Measurements from ENCODE around the gene ARHGAP1. TPM values are rescaled to one million over a fixed set of nuclear protein-coding genes. Genes with fewer than 3 reads are reported as not detected.

ARHGAP1 gene
- total and polyA plus RNA-seq, 2 donors (not counting 3 experiments of a cell fraction or from before 2014, with no cell fraction given), result 30.9 to 58.2 TPM

GRCh38 chr11:46642627-46643335, 57.6 kb downstream of the ARHGAP1 start:
- H3K27me3 ChIP-seq (ENCODE audit: control insufficient read depth in 2 of 2, insufficient read depth in 2 of 2, low read length in 2 of 2), result no peaks in the 10 kb centered on the region
- TF ChIP-seq MAX (IDR thresholded peaks at IDR 0.05; ENCODE audit: insufficient read depth, insufficient read length), result no peak
- TF ChIP-seq JUN (IDR thresholded peaks at IDR 0.05; ENCODE audit: borderline replicate concordance, insufficient read depth, insufficient read length, low read depth), result no peak
- TF ChIP-seq GATA2 (IDR thresholded peaks at IDR 0.05; ENCODE audit: insufficient read depth, insufficient read length, low read depth, low read length), result no peak
- no peak for TF ChIP-seq POLR2AphosphoS5 (IDR thresholded peaks at IDR 0.05; ENCODE audit: insufficient read depth, low read depth, low read length)
- no peak for TF ChIP-seq FOS (IDR thresholded peaks at IDR 0.05; ENCODE audit: borderline replicate concordance, insufficient read depth, low read length)
- TF ChIP-seq MYC (IDR thresholded peaks at IDR 0.05; ENCODE audit: low read depth, low read length), result no peak
- TF ChIP-seq CTCF (IDR thresholded peaks at IDR 0.05; ENCODE audit: extremely low read depth in 1 of 2, insufficient read depth in 1 of 2, low read depth in 1 of 2, low read length in 2 of 2), result no peak
- no peak for TF ChIP-seq POLR2A (IDR thresholded peaks at IDR 0.05; ENCODE audit: low read depth, low read length)
- TF ChIP-seq EZH2 (IDR thresholded peaks at IDR 0.05; ENCODE audit: borderline replicate concordance, low read depth, low read length, severe bottlenecking), result no peak
- H3K36me3 ChIP-seq (ENCODE audit: control insufficient read depth in 2 of 2, extremely low read depth in 1 of 2, insufficient read depth in 2 of 2, low read length in 2 of 2), result peaks cover 0 to 10% of the 10 kb centered on the region in 2 experiments
- no peaks in the 10 kb centered on the region for H3K9me3 ChIP-seq (replicated peaks; ENCODE audit: control insufficient read depth, insufficient read depth, low read length)
- FAIRE-seq (no peak), DNase-seq (ENCODE audit: low read depth, low spot score) (no peak)
- BruUV-seq (replicated peaks), result no TSS peak
- H3K9me1 ChIP-seq (replicated peaks; ENCODE audit: control insufficient read depth, extremely low read depth, insufficient read depth, low read length), result no peaks in the 10 kb centered on the region
- POLR2A ChIA-PET, result no interaction called here
- dilution Hi-C loops (cut with MboI; ENCODE audit: extremely low pct_ligation_motif_present, low sequenced_read_pairs) (no loop called here), intact Hi-C loops (cut with micrococcal nuclease) (no loop called here)
- no peak overlapping the region for H2AFZ ChIP-seq (ENCODE audit: low read depth, low read length)
- CTCF ChIA-PET, result no interaction called here
- H3K27ac ChIP-seq (ENCODE audit: insufficient read depth, low read depth, low read length), result no peak overlapping the region
- no peak overlapping the region for H3K4me3 ChIP-seq (replicated peaks in 1 of 3; ENCODE audit: insufficient read depth in 1 of 3, low read depth in 1 of 3, low read length in 3 of 3)
- no peaks in the 10 kb centered on the region for H3K79me2 ChIP-seq (ENCODE audit: control insufficient read depth, insufficient read depth, low read length)
- H3K4me2 ChIP-seq (ENCODE audit: insufficient read depth, low read length), result no peak overlapping the region
- no peaks in the 10 kb centered on the region for H4K20me1 ChIP-seq (replicated peaks; ENCODE audit: control insufficient read depth, extremely low read depth, insufficient read depth, low read length)
- H3K9ac ChIP-seq (replicated peaks; ENCODE audit: extremely low read depth, insufficient read depth, low read length), result no peak overlapping the region
- H3K4me1 ChIP-seq (ENCODE audit: control insufficient read depth, extremely low read depth, insufficient read depth, low read length), result peaks cover 2% of the 10 kb centered on the region
